Thyroid gland (tissue), 4 donors: ENCODE results near the gene EHMT1.

Experiments used
- CTCF ChIP-seq, 6 experiments: fragments of 200-600 bp in 3 of 6; fragments of 450-650 bp in 3 of 6; sonication (generic) in 3 of 6; IDR thresholded peaks; one replicate each; pipeline ENCODE4 v1.5.1; 2016 to 2019; ENCODE audit warnings: antibody characterized with exemption in 6 of 6, mild to moderate bottlenecking in 2 of 6, inconsistent platforms in 1 of 6, moderate library complexity in 1 of 6
- POLR2A ChIP-seq, 2 donors: fragments of 450-650 bp; IDR thresholded peaks; one replicate each; pipeline ENCODE4 v1.6.1; 2017; ENCODE audit warnings: antibody characterized with exemption in 2 of 2, mild to moderate bottlenecking in 2 of 2, moderate library complexity in 1 of 2

- TF ChIP-seq CTCF (IDR thresholded peaks at IDR 0.05), result no peak
- no peak for TF ChIP-seq POLR2A (IDR thresholded peaks at IDR 0.05)
Observed at GRCh38 chr9:137797206-137798120, 178.7 kb downstream of the EHMT1 start.
